ENCODE measurements around the gene SLC25A44. TPM values are rescaled to one million over a fixed set of nuclear protein-coding genes. Genes with fewer than 3 reads are reported as not detected.

The SLC25A44 gene
- total and polyA plus RNA-seq, 2 of the 8 experiments (the other 6 are each of a cell fraction or from before 2014, with no cell fraction given), result 23.4 to 32.1 TPM

DNA sequence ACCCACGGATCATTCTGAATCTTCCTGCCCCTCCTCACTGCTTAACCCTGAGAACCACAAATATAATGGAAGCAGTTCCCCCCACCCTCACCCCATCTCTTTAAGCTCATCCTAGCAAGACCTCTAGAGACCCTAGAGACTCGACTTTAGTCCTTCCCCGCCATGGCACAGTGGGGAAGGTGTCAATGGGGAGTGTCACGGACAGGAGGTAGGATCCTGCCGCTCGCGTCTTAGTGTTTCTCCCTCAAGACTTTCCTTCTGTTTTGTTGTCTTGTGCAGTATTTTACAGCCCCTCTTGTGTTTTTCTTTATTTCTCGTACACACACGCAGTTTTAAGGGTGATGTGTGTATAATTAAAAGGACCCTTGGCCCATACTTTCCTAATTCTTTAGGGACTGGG, 18.2 kb downstream of the SLC25A44 start:
- no peak overlapping the region for H3K23ac ChIP-seq (ENCODE audit: insufficient read length)
- H3K18ac ChIP-seq (ENCODE audit: extremely low read depth, low read length), result 0 out of 2 replicates have a peak overlapping the region, but pooled peaks have one; percentile 57
- peaks cover 7 to 17% of the 10 kb centered on the region in 2 experiments for H3K79me2 ChIP-seq (ENCODE audit: control insufficient read depth in 1 of 2, insufficient read depth in 2 of 2, low read length in 2 of 2)
- H2BK15ac ChIP-seq (ENCODE audit: low read length), result peak overlapping the region; percentile 88; the same call in 1 of the 2 replicates
- H3K4me3 ChIP-seq (ENCODE audit: extremely low read depth in 1 of 4, insufficient read depth in 2 of 4, low read depth in 3 of 4, low read length in 4 of 4), result peak overlapping the region; percentile 53 to 97 (median 92); a peak in 7 of 8 replicates
- FAIRE-seq (no peak), DNase-seq (ENCODE audit: low read depth in 1 of 2, low spot score in 2 of 2) (no peak)
- H3K4me2 ChIP-seq (ENCODE audit: insufficient read depth in 1 of 2, low read depth in 2 of 2, low read length in 2 of 2), result peak overlapping the region; percentile 63 to 78
- 0 out of 2 replicates have a peak overlapping the region, but pooled peaks have one; percentile 48 for H2BK20ac ChIP-seq (ENCODE audit: low read length)
- H3K56ac ChIP-seq (replicated peaks; ENCODE audit: insufficient read length, low read depth, low read length), result no peak overlapping the region
- no peak overlapping the region for H3K14ac ChIP-seq (ENCODE audit: insufficient read length)
- no peak overlapping the region for H2AK5ac ChIP-seq (ENCODE audit: low read depth, low read length)
- no peaks in the 10 kb centered on the region for H3K27me3 ChIP-seq (replicated peaks in 1 of 4; ENCODE audit: control insufficient read depth in 3 of 4, extremely low read depth in 1 of 4, insufficient read depth in 3 of 4, low read length in 3 of 4)
- peak overlapping the region; percentile 95 for H4K5ac ChIP-seq (ENCODE audit: insufficient read length, low read depth, low read length)
- H2BK12ac ChIP-seq (ENCODE audit: low read depth, low read length), result peak overlapping the region; percentile 35; the same call in 1 of the 2 replicates
- TF ChIP-seq MAX (IDR thresholded peaks at IDR 0.05) (no peak), GTF2F1 (IDR thresholded peaks at IDR 0.05; ENCODE audit: borderline replicate concordance, low read depth, low read length) (no peak), E2F6 (IDR thresholded peaks at IDR 0.05) (no peak), CTCF (IDR thresholded peaks at IDR 0.05; ENCODE audit: control extremely low read depth in 1 of 3, insufficient read depth in 1 of 3, low read depth in 1 of 3, low read length in 3 of 3) (no peak), CBX8 (IDR thresholded peaks at IDR 0.05; ENCODE audit: borderline replicate concordance, low read depth, low read length) (no peak), SP4 (IDR thresholded peaks at IDR 0.05; ENCODE audit: low read length) (no peak), RXRA (IDR thresholded peaks at IDR 0.05; ENCODE audit: insufficient read depth, low read depth, low read length) (no peak), CHD2 (IDR thresholded peaks at IDR 0.05; ENCODE audit: low read length) (no peak), EGR1 (IDR thresholded peaks at IDR 0.05; ENCODE audit: borderline replicate concordance, low read depth, low read length) (no peak)
- 90% methylated on average over 9 of the region's 9 CpGs; no CpG with 5 or more reads in 1 of the 2 experiments for WGBS, 2 experiments (ENCODE audit: extremely low coverage in 1 of 2, insufficient coverage in 1 of 2, insufficient read length in 1 of 2, insufficient replicate concordance in 2 of 2, low coverage in 1 of 2, low lambda C conversion rate in 2 of 2, missing lambda C conversion rate in 1 of 2)
- peak overlapping the region; percentile 93; the same call in 1 of the 2 replicates for H2BK5ac ChIP-seq (ENCODE audit: low read depth, low read length)
- H3K4ac ChIP-seq (replicated peaks; ENCODE audit: insufficient read length, low read depth, low read length), result no peak overlapping the region
- H3K23me2 ChIP-seq (ENCODE audit: low read depth, low read length), result 0 out of 2 replicates have a peak, but pooled peaks cover 6% of the 10 kb centered on the region
- H3K4me1 ChIP-seq (replicated peaks in 1 of 4; ENCODE audit: control insufficient read depth in 3 of 4, insufficient read depth in 4 of 4, low read length in 3 of 4), result peaks cover 0 to 5% (median 4%) of the 10 kb centered on the region in 4 experiments; a peak in 5 of 7 replicates
- H2AFZ ChIP-seq (ENCODE audit: low read length), result no peak overlapping the region
- peak overlapping the region in 3 of 4 experiments; percentile 60 to 100 (median 100); a peak in 4 of 7 replicates for H3K9ac ChIP-seq (replicated peaks in 1 of 4; ENCODE audit: extremely low read depth in 1 of 4, low read depth in 3 of 4, low read length in 3 of 4)
- no peak overlapping the region for H4K91ac ChIP-seq (replicated peaks; ENCODE audit: insufficient read length, low read length)
- peak overlapping the region; percentile 61 for H3K27ac ChIP-seq (ENCODE audit: low read depth, low read length)
- H3K79me1 ChIP-seq (ENCODE audit: low read depth, low read length), result peaks cover 2% of the 10 kb centered on the region; the same call in 1 of the 2 replicates
- no peaks in the 10 kb centered on the region for H4K20me1 ChIP-seq (replicated peaks in 1 of 2; ENCODE audit: control insufficient read depth in 1 of 2, insufficient read depth in 2 of 2, low read length in 2 of 2)
- no peak overlapping the region for H4K8ac ChIP-seq (ENCODE audit: extremely low read depth, insufficient read depth, low read length)
- H3K9me3 ChIP-seq (ENCODE audit: insufficient read depth in 2 of 2, low read depth in 1 of 2, low read length in 1 of 2), result no peaks in the 10 kb centered on the region; a peak in 1 of 4 replicates
- ChIA-PET POLR2A (ENCODE audit: partially characterized antibody) (interaction anchor here (0.6 to 6.5 kb wide), 38 partner anchors 12 to 1101 kb away, joined by 3 to 77 read pairs (median 5); partner anchors contain the start of genes BGLAP, CCT3, LMNA and PAQR6), CTCF (ENCODE audit: partially characterized antibody) (interaction anchor here (0.6 to 4.5 kb wide), 11 partner anchors 13 to 82 kb away, joined by 3 to 34 read pairs (median 5); partner anchors contain the start of gene SLC25A44)
- H3K36me3 ChIP-seq (ENCODE audit: control insufficient read depth in 2 of 4, insufficient read depth in 4 of 4, low read length in 3 of 4), result peaks cover 3 to 32% (median 5%) of the 10 kb centered on the region in 4 experiments; a peak in 6 of 8 replicates
- no peak overlapping the region for H2BK120ac ChIP-seq (replicated peaks; ENCODE audit: low read depth, low read length)
